ENCODE data around the gene NAV3.

- TF ChIP-seq CTCF (IDR thresholded peaks at IDR 0.05; ENCODE audit: low read depth, low read length) (no peak), EZH2phosphoT487 (IDR thresholded peaks at IDR 0.05; ENCODE audit: low read depth) (no peak)
Observed at GRCh38 chr12:77891518-77892147, 60.9 kb downstream of the NAV3 start.

Measured in OCI-LY3 (cell line).